GM12878 (cell line): ENCODE measurements around the gene TARDBP. TPM values are rescaled to one million over a fixed set of nuclear protein-coding genes. Genes with fewer than 3 reads are reported as not detected.

Experiments
- ATAC-seq: fragments of 200-7000 bp; cut with Tn5 transposase; 3 replicates; pipeline ENCODE4 v1.9.1; 2020; ENCODE audit warnings: mild to moderate bottlenecking, moderate library complexity
- BruUV-seq: library from RNA; stranded (reverse); fragments of 400-500 nt; replicated peaks from 2 replicates; lab custom pipeline; 2021; lab: Mats Ljungman, UMichigan
- CTCF ChIA-PET: fragments of 300-600 bp; sonication (Branson Sonifier 250); formaldehyde crosslinking; extraction: SDS; loops from one replicate; lab custom pipeline; 2021; ENCODE audit warnings: inconsistent platforms; lab: Yijun Ruan, JAX
- POLR2A ChIA-PET: fragments of 350-600 bp; formaldehyde crosslinking; extraction: SDS; loops from one replicate; lab custom pipeline; 2021; ENCODE audit warnings: inconsistent platforms; lab: Charles Lee
- RAD21 ChIA-PET: fragments of 300-600 bp; sonication (Branson Sonifier 250); formaldehyde crosslinking; loops from one replicate; lab custom pipeline; 2023; ENCODE audit warnings: antibody characterized with exemption; ENCODE audit not compliant: unreplicated experiment; lab: Charles Lee
- SMC1A ChIA-PET: fragments of 300-600 bp; sonication (Branson Sonifier 250); formaldehyde crosslinking; loops from one replicate; lab custom pipeline; 2023; ENCODE audit not compliant: unreplicated experiment, uncharacterized antibody; lab: Charles Lee
- DNase-seq: peaks from one replicate; pipeline ENCODE4 v3.0.0-alpha.2; 2011; ENCODE audit warnings: low read depth, low spot score
- FAIRE-seq: peaks from 3 replicates; lab custom pipeline; 2011; peaks lifted over from hg19 to GRCh38; lab: Jason Lieb, UNC
- H2AFZ ChIP-seq: 2 replicates; pipeline ENCODE4 v1.6.0; 2011; ENCODE audit warnings: low read depth, low read length, control low read depth; ENCODE audit not compliant: control insufficient read depth
- H3K27ac ChIP-seq: 2 replicates; pipeline ENCODE4 v1.5.1; 2011; ENCODE audit warnings: control low read depth; ENCODE audit not compliant: control insufficient read depth, insufficient read depth
- H3K27me3 ChIP-seq, 2 experiments: replicated peaks in 1 of 2; 2 replicates each; pipeline versions ENCODE4 v1.6.0 to v1.6.1; 2011; ENCODE audit warnings: low read length in 1 of 2; ENCODE audit not compliant: control insufficient read depth in 2 of 2, insufficient read depth in 2 of 2
- H3K36me3 ChIP-seq, 2 experiments: 2 replicates each; pipeline ENCODE4 v1.5.1; 2011; ENCODE audit warnings: low read length in 1 of 2; ENCODE audit not compliant: control insufficient read depth in 2 of 2, insufficient read depth in 2 of 2
- H3K4me1 ChIP-seq: 2 replicates; pipeline ENCODE4 v1.6.1; 2011; ENCODE audit warnings: mild to moderate bottlenecking, low read length, moderate library complexity, mixed read lengths; ENCODE audit not compliant: control insufficient read depth, insufficient read depth
- H3K4me2 ChIP-seq: 2 replicates; pipeline ENCODE4 v1.6.0; 2011; ENCODE audit warnings: control low read depth; ENCODE audit not compliant: control insufficient read depth, insufficient read depth
- H3K4me3 ChIP-seq: fragments of 200-600 bp; sonication (generic); 2 replicates; pipeline ENCODE4 v1.5.1; 2016
- H3K79me2 ChIP-seq: 2 replicates; pipeline ENCODE4 v1.6.0; 2011; ENCODE audit warnings: low read length; ENCODE audit not compliant: control insufficient read depth, insufficient read depth
- H3K9ac ChIP-seq: 2 replicates; pipeline ENCODE4 v1.8.0; 2011; ENCODE audit warnings: low read length, control low read depth, mixed read lengths; ENCODE audit not compliant: control insufficient read depth, insufficient read depth
- H3K9me3 ChIP-seq: replicated peaks from 3 replicates; pipeline ENCODE4 v1.5.1; 2011; ENCODE audit warnings: mild to moderate bottlenecking, low read length; ENCODE audit not compliant: control insufficient read depth, insufficient read depth
- H4K20me1 ChIP-seq: 2 replicates; pipeline ENCODE4 v1.6.0; 2011; ENCODE audit not compliant: control insufficient read depth, insufficient read depth
- BACH1 ChIP-seq: fragments of 450-650 bp; IDR thresholded peaks from 2 replicates; pipeline ENCODE4 v1.6.1; 2017; ENCODE audit warnings: mild to moderate bottlenecking, borderline replicate concordance
- CBFB ChIP-seq: IDR thresholded peaks from 2 replicates; pipeline ENCODE4 v1.6.1; 2016; ENCODE audit warnings: antibody characterized with exemption, low read depth
- CBX5 ChIP-seq: sonication (generic); IDR thresholded peaks from 2 replicates; pipeline ENCODE4 v1.6.1; 2016; ENCODE audit warnings: low read depth, moderate library complexity, mild to moderate bottlenecking, inconsistent platforms
- CUX1 ChIP-seq: IDR thresholded peaks from 2 replicates; pipeline ENCODE4 v1.6.1; 2012; ENCODE audit warnings: improper control_type of control experiment, low read depth, low read length; ENCODE audit not compliant: insufficient replicate concordance
- EED ChIP-seq: sonication (generic); IDR thresholded peaks from 2 replicates; pipeline ENCODE4 v1.6.1; 2016; ENCODE audit warnings: antibody characterized with exemption, low read depth
- RAD51 ChIP-seq: fragments of 450-650 bp; IDR thresholded peaks from 2 replicates; pipeline ENCODE4 v1.6.1; 2016; ENCODE audit warnings: moderate library complexity, mild to moderate bottlenecking, inconsistent platforms
- RFX5 ChIP-seq: IDR thresholded peaks from 2 replicates; pipeline ENCODE4 v1.6.1; 2011; ENCODE audit warnings: low read depth, low read length, improper control_type of control experiment
- YBX1 ChIP-seq: fragments of 450-650 bp; IDR thresholded peaks from 2 replicates; pipeline ENCODE4 v1.6.1; 2016; ENCODE audit warnings: antibody characterized with exemption
- ZBTB40 ChIP-seq: fragments of 450-650 bp; IDR thresholded peaks from 2 replicates; pipeline ENCODE4 v1.6.1; 2016; ENCODE audit warnings: mild to moderate bottlenecking, moderate library complexity, borderline replicate concordance
- ZNF207 ChIP-seq: fragments of 450-650 bp; IDR thresholded peaks from 2 replicates; pipeline ENCODE4 v1.6.1; 2014; ENCODE audit warnings: antibody characterized with exemption, mild to moderate bottlenecking, borderline replicate concordance
- WGBS: methylation state at CpG from one replicate; pipeline ENCODE4 v1.1.6; 2016; ENCODE audit warnings: low lambda C conversion rate; ENCODE audit not compliant: insufficient replicate concordance, insufficient coverage; ENCODE audit errors: missing lambda C conversion rate; 5-methylcytosine and 5-hydroxymethylcytosine counted together
- in situ Hi-C: fragments of 300-500 bp; cut with MboI; formaldehyde crosslinking; loops from 9 replicates; pipeline ENCODE4 v1.14.3; 2018; ENCODE audit warnings: mixed read lengths
- intact Hi-C: fragments of 100-400 bp; cut with micrococcal nuclease; formaldehyde crosslinking; loops from one replicate; pipeline ENCODE4 v1.14.2; 2022; ENCODE audit not compliant: unreplicated experiment
- polyA plus RNA-seq, 11 experiments: library from polyadenylated mRNA; depleted of rRNA in 4 of 11; unstranded in 6 of 11; stranded (reverse) in 5 of 11; fragments of >200 nt; fragmentation: Nextera tagmentation in 4 of 11; fragmentation: Illumina TruSeq in 1 of 11; extraction: Ambion mirVana in 4 of 11; extraction: Trizol in 1 of 11; gene quantifications; 1 replicate in 1 of 11; 2 replicates in 10 of 11; pipeline versions ENCODE4 v1.2.1 to v1.2.3, GENCODE V29; 2011 to 2016; ENCODE audit warnings: inconsistent platforms in 2 of 11, missing spikeins in 2 of 11, low read depth in 1 of 11
- total RNA-seq, 4 experiments: library from RNA; depleted of rRNA in 3 of 4; stranded (reverse); fragments of >200 nt in 3 of 4; fragmentation: Illumina TruSeq in 1 of 4; extraction: Trizol in 1 of 4; gene quantifications; 2 replicates each; pipeline versions ENCODE4 v1.2.1 to v1.2.3, GENCODE V29; 2013 to 2021
- TF ChIP-seq, protein P1 (sequence below): fragments of 450-650 bp; formaldehyde crosslinking; IDR thresholded peaks from 2 replicates; pipeline ENCODE4 v1.4.0; 2020; ENCODE audit warnings: mild to moderate bottlenecking, moderate library complexity

The TARDBP gene
- total and polyA plus RNA-seq, 10 of the 15 experiments (the other 5 are each of a cell fraction or from before 2014, with no cell fraction given), result 55.6 to 318 (median 192) TPM

DNA sequence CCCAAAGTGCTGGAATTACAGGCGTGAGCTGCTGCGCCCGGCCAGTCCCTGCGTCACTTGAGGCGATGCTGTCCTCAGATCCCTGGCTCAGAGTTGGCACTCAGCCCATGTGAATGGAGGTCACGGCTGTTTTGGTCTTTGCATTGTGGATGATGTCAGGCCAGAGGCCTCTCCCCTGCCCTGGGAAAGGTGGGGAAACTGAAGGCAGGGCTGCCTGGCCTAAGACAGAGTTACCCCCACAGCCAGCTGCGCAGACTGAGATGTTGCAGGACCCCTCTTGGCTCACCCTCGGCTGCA is 33.8 kb downstream of the TARDBP start:
- RAD21 ChIA-PET, result no interaction called here
- in situ Hi-C loops, result no loop called here
- Histone ChIP-seq H3K4me1 (no peaks in the 10 kb centered on the region), H4K20me1 (no peaks in the 10 kb centered on the region), H2AFZ (no peak overlapping the region), H3K79me2 (no peaks in the 10 kb centered on the region), H3K9ac (no peak overlapping the region), H3K9me3 (no peaks in the 10 kb centered on the region), H3K4me2 (no peak overlapping the region), H3K4me3 (no peak overlapping the region), H3K27me3 (no peaks in the 10 kb centered on the region), H3K36me3 (no peaks in the 10 kb centered on the region), H3K27ac (no peak overlapping the region)
- POLR2A ChIA-PET, result no interaction called here
- intact Hi-C loops, result no loop called here
- FAIRE-seq (no peak), DNase-seq (no peak), ATAC-seq (no peak)
- 71% methylated on average over 8 of the region's 8 CpGs for WGBS
- SMC1A ChIA-PET, result no interaction called here
- no TSS peak for BruUV-seq
- CTCF ChIA-PET, result interaction anchor here (1.3 kb wide), 1 partner anchor 9 kb away, joined by 7 read pairs; no protein-coding TSS in a partner anchor
- no peak for TF ChIP-seq CUX1
- no peak for TF ChIP-seq BACH1
- TF ChIP-seq, protein P1, sequence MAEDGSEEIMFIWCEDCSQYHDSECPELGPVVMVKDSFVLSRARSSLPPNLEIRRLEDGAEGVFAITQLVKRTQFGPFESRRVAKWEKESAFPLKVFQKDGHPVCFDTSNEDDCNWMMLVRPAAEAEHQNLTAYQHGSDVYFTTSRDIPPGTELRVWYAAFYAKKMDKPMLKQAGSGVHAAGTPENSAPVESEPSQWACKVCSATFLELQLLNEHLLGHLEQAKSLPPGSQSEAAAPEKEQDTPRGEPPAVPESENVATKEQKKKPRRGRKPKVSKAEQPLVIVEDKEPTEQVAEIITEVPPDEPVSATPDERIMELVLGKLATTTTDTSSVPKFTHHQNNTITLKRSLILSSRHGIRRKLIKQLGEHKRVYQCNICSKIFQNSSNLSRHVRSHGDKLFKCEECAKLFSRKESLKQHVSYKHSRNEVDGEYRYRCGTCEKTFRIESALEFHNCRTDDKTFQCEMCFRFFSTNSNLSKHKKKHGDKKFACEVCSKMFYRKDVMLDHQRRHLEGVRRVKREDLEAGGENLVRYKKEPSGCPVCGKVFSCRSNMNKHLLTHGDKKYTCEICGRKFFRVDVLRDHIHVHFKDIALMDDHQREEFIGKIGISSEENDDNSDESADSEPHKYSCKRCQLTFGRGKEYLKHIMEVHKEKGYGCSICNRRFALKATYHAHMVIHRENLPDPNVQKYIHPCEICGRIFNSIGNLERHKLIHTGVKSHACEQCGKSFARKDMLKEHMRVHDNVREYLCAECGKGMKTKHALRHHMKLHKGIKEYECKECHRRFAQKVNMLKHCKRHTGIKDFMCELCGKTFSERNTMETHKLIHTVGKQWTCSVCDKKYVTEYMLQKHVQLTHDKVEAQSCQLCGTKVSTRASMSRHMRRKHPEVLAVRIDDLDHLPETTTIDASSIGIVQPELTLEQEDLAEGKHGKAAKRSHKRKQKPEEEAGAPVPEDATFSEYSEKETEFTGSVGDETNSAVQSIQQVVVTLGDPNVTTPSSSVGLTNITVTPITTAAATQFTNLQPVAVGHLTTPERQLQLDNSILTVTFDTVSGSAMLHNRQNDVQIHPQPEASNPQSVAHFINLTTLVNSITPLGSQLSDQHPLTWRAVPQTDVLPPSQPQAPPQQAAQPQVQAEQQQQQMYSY (CRISPR knock-in tag), result no peak
- no peak for TF ChIP-seq RFX5
- no peak for TF ChIP-seq EED
- no peak for TF ChIP-seq YBX1
- TF ChIP-seq ZBTB40, result no peak
- TF ChIP-seq CBFB, result no peak
- no peak for TF ChIP-seq RAD51
- no peak for TF ChIP-seq ZNF207
- TF ChIP-seq CBX5, result no peak
